ENCODE results near the gene DUSP5. TPM values are rescaled to one million over a fixed set of nuclear protein-coding genes. Genes with fewer than 3 reads are reported as not detected.

Gene DUSP5
- total and polyA plus RNA-seq, 2 of the 4 experiments (the other 2 are of a cell fraction) = 42.1 to 48.1 TPM

DNA sequence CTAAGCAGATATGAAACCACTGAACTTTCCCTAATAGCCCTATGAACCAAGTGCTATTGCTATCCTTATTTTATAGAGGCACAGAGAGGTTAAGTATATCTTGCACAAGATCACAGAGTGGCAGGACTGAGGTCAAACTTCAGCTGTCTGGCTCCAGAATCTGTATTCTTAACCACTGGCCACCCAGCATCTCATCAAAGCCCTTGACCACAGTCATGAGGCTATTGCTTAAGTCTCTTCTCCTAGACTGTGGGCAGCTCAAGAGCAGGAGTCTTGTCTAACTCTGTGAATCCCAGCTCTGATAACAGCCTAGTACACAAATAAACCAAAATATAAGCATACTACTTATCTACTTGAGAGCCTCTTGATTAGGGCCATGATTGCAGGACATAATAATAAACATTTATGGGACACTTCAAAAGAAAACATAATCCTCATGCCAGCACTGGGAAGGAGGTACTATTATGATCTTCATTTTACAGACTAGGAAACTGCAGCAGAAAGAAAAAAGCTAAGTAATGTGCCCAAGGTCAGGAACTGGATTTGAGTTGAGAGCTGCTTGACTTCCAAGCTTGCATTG lies 47.3 kb downstream of the DUSP5 start:
- CTCF ChIA-PET = interaction anchor here (0.6 to 2.0 kb wide), 4 partner anchors 10 to 239 kb away, joined by 3 to 10 read pairs (median 4); no protein-coding TSS in a partner anchor
- peak; percentile 54 for DNase-seq

More for the DNA sequence above, 47.3 kb downstream of the DUSP5 start:
- Histone ChIP-seq H3K4me1 (ENCODE audit: control insufficient read depth, insufficient read depth, low read length) (peaks cover 2% of the 10 kb centered on the region; the same call in 1 of the 2 replicates), H3K27me3 (ENCODE audit: control insufficient read depth, insufficient read depth, low read length) (no peaks in the 10 kb centered on the region), H2BK5ac (ENCODE audit: low read depth, low read length, poor library complexity, severe bottlenecking) (no peak overlapping the region), H2AFZ (replicated peaks; ENCODE audit: low read length, poor library complexity) (no peak overlapping the region), H3K4ac (ENCODE audit: low read depth, low read length) (no peak overlapping the region), H3K9ac (ENCODE audit: low read depth, low read length) (no peak overlapping the region), H3K23ac (ENCODE audit: low read depth, low read length) (no peak overlapping the region), H3K18ac (ENCODE audit: low read depth, low read length) (no peak overlapping the region), H2BK120ac (ENCODE audit: low read depth, low read length) (no peak overlapping the region), H3K4me3 (ENCODE audit: insufficient read depth, low read depth, low read length) (no peak overlapping the region), H4K5ac (ENCODE audit: low read depth, low read length) (no peak overlapping the region), H3K36me3 (ENCODE audit: control insufficient read depth, insufficient read depth, low read length) (no peaks in the 10 kb centered on the region), H4K20me1 (ENCODE audit: insufficient read depth, low read length) (no peaks in the 10 kb centered on the region), H2AK9ac (replicated peaks; ENCODE audit: low read depth, low read length, poor library complexity) (no peak overlapping the region), H2BK15ac (ENCODE audit: low read depth, low read length) (no peak overlapping the region), H2AK5ac (ENCODE audit: low read depth, low read length) (peak overlapping the region; percentile 4; the same call in 1 of the 2 replicates), H3K4me2 (ENCODE audit: low read depth, low read length) (no peak overlapping the region), H3K79me1 (ENCODE audit: low read depth in 1 of 2, low read length in 2 of 2) (no peaks in the 10 kb centered on the region), H3K14ac (replicated peaks; ENCODE audit: low read depth, low read length) (no peak overlapping the region), H3K9me3 (ENCODE audit: control insufficient read depth, insufficient read depth, low read length) (no peaks in the 10 kb centered on the region), H3K9me1 (ENCODE audit: insufficient read depth, low read length) (0 out of 2 replicates have a peak, but pooled peaks cover 5% of the 10 kb centered on the region), H4K8ac (ENCODE audit: low read depth in 2 of 2, low read length in 2 of 2) (no peak overlapping the region), H2BK20ac (ENCODE audit: low read depth, low read length) (no peak overlapping the region), H3K56ac (ENCODE audit: extremely low read depth, insufficient read depth, low read length) (no peak overlapping the region), H4K91ac (ENCODE audit: insufficient read depth, low read depth, low read length) (no peak overlapping the region), H3K27ac (ENCODE audit: insufficient read depth, low read length) (no peak overlapping the region)
- no TSS peak for BruUV-seq (replicated peaks)
- POLR2A ChIA-PET (ENCODE audit: unreplicated experiment) = interaction anchor here (0.6 kb wide), 1 partner anchor 12 kb away, joined by 3 read pairs; no protein-coding TSS in a partner anchor
- ATAC-seq (ENCODE audit: low read depth) = peak; percentile 86
- dilution Hi-C loops (cut with HindIII; ENCODE audit: low sequenced_read_pairs, unreplicated experiment) (no loop called here), intact Hi-C loops (cut with micrococcal nuclease) (no loop called here), in situ Hi-C loops (cut with MboI; ENCODE audit: low sequenced_read_pairs) (loop anchor here (5.0 kb wide), 1 partner anchor 233 kb away; no protein-coding TSS in a partner anchor)
- TF ChIP-seq, protein P1, sequence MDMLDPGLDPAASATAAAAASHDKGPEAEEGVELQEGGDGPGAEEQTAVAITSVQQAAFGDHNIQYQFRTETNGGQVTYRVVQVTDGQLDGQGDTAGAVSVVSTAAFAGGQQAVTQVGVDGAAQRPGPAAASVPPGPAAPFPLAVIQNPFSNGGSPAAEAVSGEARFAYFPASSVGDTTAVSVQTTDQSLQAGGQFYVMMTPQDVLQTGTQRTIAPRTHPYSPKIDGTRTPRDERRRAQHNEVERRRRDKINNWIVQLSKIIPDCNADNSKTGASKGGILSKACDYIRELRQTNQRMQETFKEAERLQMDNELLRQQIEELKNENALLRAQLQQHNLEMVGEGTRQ (IDR thresholded peaks at IDR 0.05; ENCODE audit: low read depth, low read length) = no peak
- TF ChIP-seq CEBPB (IDR thresholded peaks at IDR 0.05; ENCODE audit: low read depth, low read length) = peak; percentile 86
